HG02759 (cell line): Measurements from ENCODE around the gene SCAMP5.

ENCODE experiments used
- ATAC-seq: cut with Tn5 transposase; IDR thresholded peaks from one replicate; pipeline ENCODE4 v1.9.1; 2021; ENCODE audit warnings: mild to moderate bottlenecking, moderate library complexity; ENCODE audit not compliant: unreplicated experiment

The SCAMP5 gene, protein sequence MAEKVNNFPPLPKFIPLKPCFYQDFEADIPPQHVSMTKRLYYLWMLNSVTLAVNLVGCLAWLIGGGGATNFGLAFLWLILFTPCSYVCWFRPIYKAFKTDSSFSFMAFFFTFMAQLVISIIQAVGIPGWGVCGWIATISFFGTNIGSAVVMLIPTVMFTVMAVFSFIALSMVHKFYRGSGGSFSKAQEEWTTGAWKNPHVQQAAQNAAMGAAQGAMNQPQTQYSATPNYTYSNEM

DNA sequence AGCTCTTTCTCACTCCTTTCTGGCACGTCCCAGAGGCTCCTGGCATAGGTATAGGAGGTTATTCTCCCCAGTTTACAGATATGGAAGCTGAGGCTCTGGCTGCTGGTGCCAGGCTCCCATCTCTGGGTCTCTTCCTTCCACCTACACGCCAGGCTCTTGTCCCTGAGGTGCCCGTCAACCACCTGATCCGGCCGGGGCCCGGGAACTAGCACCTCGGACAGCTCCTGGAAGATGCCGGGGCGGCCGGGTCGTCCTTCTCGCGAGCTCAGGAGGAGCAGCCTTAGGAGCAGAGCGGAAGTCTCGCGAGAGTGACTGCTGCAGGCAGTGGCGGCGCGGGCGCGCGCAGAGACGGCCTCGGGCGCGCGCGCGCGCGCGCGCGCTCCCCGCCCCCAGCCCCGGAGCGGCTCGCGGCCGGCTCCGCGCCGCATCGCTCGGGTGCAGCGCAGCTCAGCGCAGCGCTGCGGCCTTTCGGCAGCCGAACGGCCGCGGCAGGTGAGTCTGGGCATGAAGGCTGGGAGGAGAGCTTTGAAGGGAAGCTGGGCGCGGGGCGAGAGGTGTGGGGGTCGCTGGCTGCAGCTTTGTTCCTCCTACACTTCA, at the start of gene SCAMP5:
TSS of gene SCAMP5 (plus strand) at position 382 of the 597 bp plus-strand sequence. CDS start 16,277 bp downstream, outside the sequence.
- ATAC-seq = peak; percentile 77

DNA sequence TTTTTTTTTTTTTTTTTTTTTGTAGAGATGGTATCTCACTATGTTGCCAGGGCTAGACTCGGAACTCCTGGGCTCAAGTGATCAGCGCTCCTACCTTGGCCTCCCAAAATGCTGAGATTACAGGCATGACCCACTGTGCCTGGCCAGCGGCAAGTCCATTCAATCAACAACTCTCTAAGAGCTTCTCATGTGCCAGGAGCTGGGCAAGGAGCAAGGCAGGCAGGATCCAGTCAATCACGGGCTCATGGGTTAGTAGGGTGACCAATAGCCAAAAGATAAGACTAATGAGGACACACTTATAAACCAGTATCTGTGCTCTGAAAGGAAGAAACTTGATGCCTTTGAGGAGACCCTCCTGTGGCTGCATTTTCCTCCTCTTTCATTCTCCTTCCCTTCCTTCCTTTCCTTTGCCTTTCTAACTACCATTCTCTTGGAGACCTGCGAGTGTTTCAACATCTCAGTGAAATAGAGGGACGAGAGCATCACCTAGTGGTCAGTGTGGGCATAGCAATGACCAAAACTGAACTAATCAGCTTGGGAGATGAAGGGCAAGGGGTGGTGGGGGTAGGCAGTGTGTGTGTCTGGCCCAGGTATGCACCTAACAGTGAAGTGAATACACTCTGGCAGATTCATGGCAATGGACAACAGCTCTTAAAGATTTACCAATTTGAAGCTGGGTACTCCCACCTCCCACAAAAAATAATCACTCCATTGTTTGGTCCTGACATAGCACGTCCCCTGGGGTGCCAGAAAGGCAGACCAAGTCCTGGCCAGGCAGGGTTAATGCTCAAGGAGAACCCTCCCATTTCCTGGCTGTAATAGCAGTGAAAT, 45.1 kb upstream of the SCAMP5 start:
- ATAC-seq = no peak

DNA sequence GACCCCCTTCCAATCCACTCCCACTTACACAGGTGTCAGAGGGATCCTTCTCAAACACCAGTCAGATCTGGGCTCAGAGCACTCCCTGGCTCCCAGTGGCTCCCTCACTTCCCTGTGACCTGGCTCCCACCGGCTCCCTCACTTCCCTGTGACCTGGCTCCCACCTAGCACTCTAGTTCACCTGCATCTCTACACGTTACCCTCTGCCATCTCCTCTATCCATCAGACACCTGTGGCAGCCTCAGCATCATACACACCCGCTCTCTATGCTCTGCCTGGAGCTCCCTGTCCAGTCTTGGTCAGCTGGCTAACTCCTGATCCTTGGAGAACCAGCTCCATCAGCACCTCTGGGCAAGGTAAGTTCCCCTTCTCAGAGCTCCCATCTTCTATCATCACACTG, 44.4 kb upstream of the SCAMP5 start:
- no peak for ATAC-seq

DNA sequence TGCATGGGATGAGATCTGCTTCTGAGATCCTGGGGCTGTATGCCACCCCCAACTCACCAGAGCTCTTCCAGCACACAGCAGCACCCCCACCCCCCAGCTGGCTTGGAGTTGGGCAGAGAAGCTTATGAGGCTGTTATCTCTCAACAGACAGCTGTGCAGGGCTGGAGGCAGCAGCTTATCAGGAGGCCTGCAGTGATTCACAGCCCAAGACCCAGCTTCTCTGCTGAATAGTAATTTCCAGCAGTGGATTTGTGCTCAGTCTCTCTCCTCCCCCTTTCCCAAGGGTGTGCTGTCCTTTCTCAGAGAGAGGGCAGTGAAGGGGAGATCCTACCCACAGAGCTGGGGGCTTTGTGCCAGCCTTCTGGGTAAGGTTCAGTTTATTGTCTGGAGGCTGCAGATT, 40.8 kb upstream of the SCAMP5 start:
- ATAC-seq = no peak

DNA sequence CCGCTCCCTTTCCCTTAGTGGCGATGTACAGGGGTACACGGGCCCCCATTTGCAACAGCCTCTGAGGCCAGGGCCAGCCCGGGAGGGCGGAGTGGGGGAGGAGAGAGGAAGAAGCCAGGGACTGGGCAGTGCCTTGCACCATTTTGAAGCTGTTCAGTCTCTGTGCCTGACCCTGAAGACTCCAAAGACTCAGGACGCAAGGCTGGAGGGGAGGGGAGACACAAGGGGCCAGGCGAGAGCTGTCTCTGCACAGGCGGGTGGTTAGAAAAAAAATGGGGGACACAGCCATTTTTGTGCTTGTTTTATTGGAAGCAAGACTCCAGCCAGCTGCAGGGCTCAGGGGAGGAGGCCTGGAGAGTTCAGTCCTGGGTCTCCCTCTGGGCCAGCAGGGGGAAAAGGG, 40.3 kb upstream of the SCAMP5 start:
- no peak for ATAC-seq

DNA sequence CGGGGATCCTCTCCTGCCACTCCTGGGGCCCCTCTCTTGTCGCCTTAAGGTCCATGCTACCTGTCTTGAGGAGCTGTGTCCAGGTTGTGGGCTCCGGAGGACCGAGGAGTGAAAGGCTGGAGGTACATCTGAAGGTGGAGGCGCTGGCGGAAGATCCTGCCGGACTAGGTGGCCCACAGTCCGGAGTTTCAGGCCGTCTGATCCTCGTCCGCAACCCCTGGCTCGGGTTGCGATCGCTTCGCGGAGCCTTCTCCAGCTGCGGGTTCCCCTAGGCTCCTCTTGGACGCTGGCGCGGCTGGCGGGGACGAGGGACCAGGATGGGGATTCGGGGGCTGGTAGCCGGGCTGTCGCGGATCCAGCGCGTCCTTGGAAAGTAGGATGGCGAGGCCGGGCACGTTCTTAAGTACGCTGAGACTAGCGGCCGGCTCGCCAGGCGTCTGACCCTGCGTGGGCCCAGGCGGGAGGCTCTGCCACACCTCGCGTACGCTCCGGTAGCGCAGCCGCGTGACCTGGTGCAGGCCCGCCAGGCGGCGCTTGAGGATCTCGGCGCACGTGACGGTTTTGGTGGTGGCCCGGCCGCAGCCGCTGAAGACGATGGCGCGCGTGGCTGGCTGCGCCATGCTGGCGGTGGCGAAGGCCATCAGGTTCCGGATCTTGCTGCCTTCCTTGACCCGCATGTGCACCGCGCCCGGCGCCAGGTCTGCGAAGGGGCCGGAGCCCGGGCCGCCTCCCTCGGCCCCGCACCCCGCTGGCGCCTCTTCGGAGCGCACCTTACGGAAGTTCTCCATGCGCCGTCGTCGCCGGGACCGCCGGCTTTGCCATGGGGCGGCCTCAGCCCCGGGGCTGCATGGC, 39.3 kb upstream of the SCAMP5 start:
- ATAC-seq = peak; percentile 62

DNA sequence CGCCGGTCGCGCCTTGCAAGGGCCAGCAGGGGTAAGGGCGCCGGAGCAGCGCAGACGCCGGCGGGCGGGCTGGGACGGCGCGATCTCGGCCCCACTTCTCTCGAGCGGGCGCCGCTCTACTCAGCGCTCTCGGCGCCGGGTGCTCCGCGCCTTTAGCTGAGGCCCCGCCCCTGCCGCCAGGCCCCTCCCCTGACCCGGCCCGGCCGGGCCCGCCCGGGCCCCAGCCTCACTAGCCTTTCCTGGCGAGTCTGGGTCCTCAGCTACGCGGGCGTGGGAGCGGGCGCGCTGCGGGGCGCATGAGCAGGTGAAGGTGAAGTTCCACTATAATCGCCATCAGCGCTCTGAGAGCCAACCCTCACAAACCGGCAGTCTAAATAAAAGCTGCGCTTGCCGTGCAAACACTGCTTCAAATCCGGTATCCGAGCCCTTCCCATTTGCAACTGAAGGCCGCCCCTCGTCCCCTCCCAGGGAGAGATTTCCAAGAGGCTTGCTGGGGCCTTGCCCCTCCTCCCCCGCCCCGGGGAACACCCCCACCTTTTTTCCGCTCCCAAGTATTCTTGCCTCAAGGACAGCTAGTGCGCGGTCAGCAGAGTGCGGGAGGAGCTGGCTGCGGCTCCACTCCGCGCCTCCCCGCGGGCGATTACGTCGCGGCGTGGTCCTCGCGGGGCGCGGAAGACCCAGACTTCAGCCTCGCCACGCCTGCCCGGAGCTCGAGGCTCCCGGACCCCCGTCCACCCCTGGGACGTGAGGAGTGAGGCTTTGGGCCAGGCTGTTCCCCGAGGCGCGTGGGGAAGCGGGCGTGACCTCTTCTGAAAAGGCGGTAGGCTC, 38.5 kb upstream of the SCAMP5 start, which contains the start of gene RPP25:
TSS of gene RPP25 (minus strand) at position 125 of the 828 bp plus-strand sequence. CDS start 189 bp downstream, outside the sequence.
- ATAC-seq = peak; percentile 87

DNA sequence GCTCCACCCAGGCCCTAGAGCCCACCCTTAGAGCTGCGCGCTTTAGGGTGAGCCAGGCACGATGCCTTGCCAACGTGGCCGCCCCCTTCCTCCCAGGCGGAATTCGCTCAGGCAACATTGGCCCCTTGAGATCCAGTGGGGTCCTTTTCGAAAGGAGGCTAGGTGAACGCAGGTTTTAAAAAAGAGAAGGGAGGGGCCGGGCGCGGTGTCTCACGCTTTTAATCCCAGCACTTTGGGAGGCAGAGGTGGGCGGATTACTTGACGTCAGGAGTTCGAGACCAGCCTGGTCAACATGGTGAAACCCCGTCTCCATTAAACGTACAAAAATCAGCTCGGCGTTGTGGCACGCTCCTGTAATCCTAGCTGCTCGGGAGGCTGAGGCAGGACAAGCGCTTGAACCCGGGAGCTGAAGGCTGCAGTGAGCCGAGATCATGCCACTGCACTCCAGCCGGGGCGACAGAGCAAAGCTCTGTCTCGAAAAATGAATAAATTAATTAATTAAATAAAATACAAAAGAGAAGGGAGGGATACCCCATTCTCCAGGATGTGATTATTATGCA, 37.8 kb upstream of the SCAMP5 start:
- ATAC-seq = no peak

DNA sequence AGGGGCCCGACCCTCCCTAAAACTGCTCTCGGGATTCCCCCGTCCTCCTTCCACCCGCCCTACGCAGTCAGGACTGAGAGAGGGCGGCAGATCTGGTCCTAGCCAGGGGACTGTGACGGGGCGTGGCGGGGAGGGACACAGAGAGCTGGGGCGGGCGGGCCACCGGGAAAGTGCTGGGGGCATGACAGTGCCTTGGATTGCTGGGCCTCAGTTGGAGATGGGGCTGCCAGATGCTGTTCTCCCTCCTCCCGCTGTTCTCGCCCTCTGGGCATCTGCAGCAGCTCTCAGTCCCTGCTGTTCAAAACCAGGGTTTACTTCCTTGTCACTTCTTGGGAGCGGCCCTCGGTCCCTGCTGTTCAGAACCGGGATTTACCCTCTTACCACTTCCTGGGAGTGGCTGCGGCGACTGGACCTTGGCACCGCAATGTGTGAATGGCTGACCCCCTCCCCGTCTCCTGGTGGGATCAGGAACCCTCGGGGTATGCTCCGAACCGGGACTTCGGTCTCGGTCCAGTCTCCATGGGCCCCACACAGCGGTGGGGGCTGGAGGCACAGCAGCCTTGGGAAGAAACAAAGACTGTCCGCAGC, 36.9 kb upstream of the SCAMP5 start:
- ATAC-seq = no peak

DNA sequence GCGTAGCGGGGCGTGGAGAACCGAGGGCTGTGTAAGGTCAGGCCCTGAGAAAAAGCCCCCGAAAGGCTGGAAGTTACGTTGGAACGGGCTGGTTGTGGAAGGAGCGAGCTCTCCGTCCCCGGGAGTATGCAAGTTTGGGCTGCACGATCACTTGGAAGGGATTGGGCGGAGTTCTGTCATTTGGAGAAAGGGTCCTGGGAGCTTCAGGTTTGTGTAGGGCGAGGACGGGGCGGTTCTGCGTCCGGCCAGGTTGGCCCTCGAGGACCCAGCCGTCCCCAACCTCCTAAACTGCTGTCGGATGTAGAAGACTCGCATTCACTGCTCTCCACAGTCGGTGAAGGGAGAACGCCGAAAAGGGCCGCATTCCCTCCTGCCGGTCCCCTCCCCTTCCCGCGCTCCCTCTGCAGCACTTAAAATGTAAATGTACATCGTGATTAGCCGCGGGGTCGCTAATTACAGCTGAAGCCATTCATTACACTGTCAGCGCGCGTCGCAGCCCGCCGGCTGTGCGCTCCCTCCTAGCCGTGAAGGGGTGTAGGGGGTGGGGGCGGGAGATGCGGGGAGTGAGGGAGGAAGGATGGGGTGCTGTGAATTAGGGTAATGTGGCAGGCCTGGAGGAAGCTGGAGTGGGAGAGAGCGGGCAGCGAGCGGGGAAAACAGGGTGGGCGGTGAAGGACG, 36.3 kb upstream of the SCAMP5 start:
- ATAC-seq = no peak

DNA sequence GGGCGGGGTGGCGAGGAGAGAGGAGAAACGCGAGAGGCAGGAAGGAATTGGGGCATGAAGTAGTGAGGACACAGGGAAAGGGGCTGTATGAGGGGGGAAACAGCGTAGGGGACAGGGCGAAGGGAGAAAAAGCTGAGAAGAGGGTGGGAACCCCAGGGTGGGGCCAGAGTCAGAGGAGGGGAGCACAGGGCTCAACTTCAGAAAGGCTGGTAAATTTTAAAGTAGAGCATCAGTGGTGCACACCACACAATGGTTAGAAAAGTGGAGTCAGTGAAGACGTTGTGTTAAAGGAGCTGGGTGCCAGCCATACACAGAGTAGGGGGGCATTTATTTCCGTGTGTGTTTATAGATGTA, 35.8 kb upstream of the SCAMP5 start:
- no peak for ATAC-seq

DNA sequence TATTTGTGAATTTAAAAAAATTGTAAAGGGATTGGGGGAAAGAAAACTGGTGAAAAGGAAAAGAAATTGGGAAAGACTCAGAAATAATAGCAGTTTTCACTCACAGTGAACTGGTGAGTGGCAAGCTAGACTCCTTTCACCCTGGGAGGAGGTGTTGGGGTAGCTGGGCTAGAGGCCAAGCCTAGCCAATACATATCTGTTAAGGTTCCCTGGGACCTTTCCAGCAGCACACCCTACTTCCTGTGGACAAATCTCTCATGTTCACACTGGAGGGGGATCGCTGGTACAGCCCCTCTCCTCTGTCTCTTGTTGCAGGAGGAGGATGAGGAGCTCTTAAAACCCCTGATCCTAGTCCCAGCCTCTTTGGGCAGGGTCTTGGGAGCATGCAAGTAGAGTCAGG, 35.1 kb upstream of the SCAMP5 start:
- ATAC-seq = no peak

DNA sequence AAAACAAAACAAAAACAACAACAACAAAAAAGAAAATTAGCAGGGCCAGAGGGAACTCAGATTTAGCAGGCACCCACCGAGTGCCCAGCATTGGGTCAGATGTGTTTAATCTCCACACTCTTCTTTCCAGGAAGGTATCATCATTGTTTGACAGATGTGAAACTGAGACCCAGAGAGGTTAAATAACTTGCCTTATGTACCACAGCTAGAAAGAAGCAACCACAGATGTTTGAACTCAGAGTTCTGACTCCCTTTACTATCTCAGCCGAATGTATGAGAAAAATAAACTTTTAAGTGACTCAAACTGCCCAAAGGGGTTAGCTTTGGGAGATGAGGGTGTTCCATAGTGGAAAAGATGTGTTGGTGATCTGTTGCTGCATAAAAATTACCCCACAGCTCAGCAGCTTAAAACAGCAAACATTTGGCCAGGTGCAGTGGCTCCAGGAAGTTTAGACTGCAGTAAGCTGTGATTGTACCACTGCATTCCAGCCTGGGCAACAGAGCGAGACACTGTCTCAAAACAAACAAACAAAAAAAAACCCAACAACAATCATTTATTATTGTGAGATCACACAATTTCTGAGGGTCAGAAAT, 34.3 kb upstream of the SCAMP5 start:
- no peak for ATAC-seq

DNA sequence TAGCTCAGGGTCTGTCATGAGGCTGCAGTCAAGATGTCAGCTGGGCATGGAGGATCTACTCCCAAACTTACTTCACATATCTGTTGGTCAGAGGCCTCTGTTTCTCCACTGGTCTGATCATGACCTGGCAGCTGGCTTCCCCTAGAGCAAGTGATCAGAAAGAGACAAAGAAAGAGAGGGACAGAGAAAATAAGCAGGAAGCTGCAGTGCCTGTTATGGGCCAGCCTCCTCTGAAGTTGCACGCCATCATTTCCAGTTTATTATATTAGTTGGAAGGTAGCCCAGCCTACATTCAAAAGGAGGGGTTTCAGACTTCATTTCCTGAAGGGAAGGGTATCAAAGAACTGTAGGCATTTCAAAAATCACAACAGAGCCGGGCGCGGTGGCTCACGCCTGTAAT, 33.7 kb upstream of the SCAMP5 start:
- ATAC-seq = no peak

DNA sequence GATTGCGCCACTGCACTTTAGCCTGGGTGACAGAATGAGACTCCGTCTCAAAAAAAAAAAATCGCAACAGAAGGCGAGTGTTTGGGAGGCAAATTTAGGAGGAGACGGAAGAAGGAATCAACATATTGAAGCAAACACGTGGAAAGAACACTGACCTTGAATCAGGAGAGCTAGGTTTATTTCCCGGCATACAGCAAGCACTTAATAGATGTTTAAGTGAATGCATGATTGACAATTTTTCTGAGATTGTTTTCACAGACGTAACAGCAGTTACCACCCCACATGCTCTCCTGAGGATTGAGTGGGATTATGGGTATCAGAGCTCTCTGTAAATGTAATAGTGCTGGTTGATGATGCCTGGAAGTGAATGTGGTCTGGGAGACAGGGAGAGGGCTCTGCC, 33.1 kb upstream of the SCAMP5 start:
- ATAC-seq = no peak

DNA sequence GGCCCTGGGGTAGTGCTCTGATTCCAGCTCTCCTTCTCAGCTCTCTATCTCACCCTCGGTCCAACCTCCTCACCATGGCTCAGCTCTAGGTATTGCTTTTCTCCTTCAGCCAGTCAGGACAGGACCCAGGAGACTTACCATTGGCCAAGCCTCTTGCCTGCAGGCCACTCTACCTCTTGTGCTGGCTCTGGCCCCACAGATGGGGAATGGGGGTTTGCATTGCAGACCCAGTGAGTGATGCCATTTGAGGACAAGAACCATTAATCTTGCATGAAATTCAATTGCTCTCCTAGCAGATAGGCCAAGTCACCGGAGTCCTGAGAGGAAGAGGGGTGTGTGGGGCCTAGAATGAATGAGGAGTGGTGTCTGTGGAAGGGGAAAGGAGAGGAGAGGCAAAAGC, 32.7 kb upstream of the SCAMP5 start:
- no peak for ATAC-seq

DNA sequence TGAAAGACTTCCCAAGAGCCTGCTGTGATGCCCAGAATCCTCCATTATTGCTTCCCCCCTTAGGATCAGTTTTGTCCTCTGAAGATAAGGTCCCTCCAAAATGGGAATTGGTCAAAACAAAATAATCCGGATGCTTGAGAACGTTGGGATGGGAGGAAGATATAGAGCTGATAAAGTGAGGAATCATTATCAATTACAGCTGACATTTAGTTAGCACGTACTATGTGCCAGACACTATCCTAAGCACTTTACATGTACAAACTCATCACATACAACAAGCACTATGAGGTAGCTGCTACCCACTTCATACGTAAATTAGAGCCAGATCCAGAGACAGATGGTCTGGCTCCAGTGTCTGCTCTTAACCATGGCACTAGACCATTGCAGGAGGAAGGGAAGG, 32.1 kb upstream of the SCAMP5 start:
- no peak for ATAC-seq

DNA sequence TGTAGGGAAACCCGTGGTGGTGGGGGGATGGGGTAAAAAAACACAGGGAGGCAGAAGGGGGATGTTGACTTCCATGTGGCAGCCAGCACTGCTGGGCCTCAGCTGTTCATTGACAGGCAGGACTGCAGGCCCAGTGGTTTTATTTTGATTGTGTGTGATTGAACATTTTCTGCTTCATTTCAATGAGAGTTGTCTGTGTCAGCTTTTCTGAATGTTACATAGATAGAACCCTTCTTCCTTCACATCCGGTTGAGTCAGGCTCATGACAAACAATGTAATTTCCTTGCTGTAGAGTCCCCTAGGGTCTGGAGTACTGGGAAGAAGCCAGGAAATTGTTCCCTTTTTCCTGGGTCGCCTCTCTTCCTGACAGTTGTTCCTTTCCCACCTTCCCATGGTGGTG, 30.6 kb upstream of the SCAMP5 start:
- no peak for ATAC-seq

DNA sequence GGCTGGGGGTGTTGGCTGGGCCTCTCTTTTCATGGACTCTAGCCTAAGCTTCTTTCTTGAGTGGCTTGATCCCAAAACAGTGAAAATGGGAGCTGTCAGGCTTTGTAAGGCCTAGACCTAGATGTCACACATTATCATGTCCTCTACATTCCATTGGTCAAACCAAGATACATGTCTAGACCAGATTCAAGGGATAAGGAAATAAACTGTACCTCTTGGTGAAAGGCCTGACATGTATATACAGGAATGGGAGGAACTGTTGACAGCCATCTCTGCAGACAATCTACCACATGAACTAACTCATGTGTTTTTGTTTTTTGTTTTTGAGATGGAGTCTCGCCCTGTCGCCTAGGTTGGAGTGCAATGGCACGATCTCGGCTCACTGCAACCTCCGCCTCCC, 27.7 kb upstream of the SCAMP5 start:
- no peak for ATAC-seq
